ENCODE data around the gene ARHGAP23.
"Not testable (repeated sequence)": the region's sequence is repeated elsewhere in the genome, so short reads cannot be mapped to it uniquely, and the experiment has no call there.

DNA sequence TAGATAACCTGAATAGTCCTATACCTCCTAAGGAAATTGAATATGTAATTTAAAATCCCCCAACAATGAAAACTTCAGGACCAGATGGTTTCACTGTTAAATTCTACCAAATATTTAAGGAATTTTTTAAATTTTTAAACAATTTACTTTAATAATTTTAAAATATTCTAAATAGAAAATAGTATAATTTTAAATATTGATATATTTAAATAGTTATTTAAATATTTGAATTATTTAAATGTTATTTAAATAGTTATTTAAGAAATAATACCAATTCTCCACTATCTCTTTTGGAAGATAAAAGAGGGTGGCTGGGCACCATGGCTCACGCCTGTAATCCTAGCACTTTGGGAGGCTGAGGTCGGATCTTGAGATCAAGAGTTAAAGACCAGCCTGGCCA is 73.5 kb downstream of the ARHGAP23 start:
- TF ChIP-seq, protein P1, sequence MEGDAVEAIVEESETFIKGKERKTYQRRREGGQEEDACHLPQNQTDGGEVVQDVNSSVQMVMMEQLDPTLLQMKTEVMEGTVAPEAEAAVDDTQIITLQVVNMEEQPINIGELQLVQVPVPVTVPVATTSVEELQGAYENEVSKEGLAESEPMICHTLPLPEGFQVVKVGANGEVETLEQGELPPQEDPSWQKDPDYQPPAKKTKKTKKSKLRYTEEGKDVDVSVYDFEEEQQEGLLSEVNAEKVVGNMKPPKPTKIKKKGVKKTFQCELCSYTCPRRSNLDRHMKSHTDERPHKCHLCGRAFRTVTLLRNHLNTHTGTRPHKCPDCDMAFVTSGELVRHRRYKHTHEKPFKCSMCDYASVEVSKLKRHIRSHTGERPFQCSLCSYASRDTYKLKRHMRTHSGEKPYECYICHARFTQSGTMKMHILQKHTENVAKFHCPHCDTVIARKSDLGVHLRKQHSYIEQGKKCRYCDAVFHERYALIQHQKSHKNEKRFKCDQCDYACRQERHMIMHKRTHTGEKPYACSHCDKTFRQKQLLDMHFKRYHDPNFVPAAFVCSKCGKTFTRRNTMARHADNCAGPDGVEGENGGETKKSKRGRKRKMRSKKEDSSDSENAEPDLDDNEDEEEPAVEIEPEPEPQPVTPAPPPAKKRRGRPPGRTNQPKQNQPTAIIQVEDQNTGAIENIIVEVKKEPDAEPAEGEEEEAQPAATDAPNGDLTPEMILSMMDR (IDR thresholded peaks at IDR 0.05; ENCODE audit: insufficient read depth, low read length, poor library complexity, severe bottlenecking) = not testable (repeated sequence)
- not testable (repeated sequence) for TF ChIP-seq EZH2phosphoT487 (conservative IDR thresholded peaks at IDR 0.05; ENCODE audit: low read length)
